ENCODE measurements around the gene GPR31. TPM values are rescaled to one million over a fixed set of nuclear protein-coding genes. Genes with fewer than 3 reads are reported as not detected.
"Not testable (repeated sequence)": the region's sequence is repeated elsewhere in the genome, so short reads cannot be mapped to it uniquely, and the experiment has no call there.

The GPR31 gene
- not detected in 2 replicates for total RNA-seq
- long read RNA-seq: 0 reads

- no peak within 1 kb of the TSS for H3K4me3 Mint-ChIP-seq (ENCODE audit: unreplicated experiment)
- no peak within 1 kb of the TSS for H3K27ac Mint-ChIP-seq (ENCODE audit: unreplicated experiment)
- H3K9me3 Mint-ChIP-seq (ENCODE audit: unreplicated experiment): no peaks in the 10 kb centered on the region
- DNase-seq (ENCODE audit: extremely low spot score, unreplicated experiment): no peak
- no peak for TF ChIP-seq CTCF (IDR thresholded peaks at IDR 0.05)
- H3K27me3 Mint-ChIP-seq (ENCODE audit: unreplicated experiment): peaks cover 4% of the 10 kb centered on the region
- no peaks in the 10 kb centered on the region for H3K36me3 Mint-ChIP-seq (ENCODE audit: unreplicated experiment)
- no peaks in the 10 kb centered on the region for H3K4me1 Mint-ChIP-seq (ENCODE audit: unreplicated experiment)
These were observed at the start of gene GPR31 for GRCh38 chr6:167157863-167158262. TSS of gene GPR31 (minus strand) at chr6:167157980. CDS start at chr6:167157831, 149 bp downstream.

- H3K4me1 Mint-ChIP-seq (ENCODE audit: unreplicated experiment): no peaks in the 10 kb centered on the region
- H3K4me3 Mint-ChIP-seq (ENCODE audit: unreplicated experiment): no peak overlapping the region
- DNase-seq (ENCODE audit: extremely low spot score, unreplicated experiment): no peak
- H3K27me3 Mint-ChIP-seq (ENCODE audit: unreplicated experiment): peaks cover 19% of the 10 kb centered on the region
- H3K36me3 Mint-ChIP-seq (ENCODE audit: unreplicated experiment): no peaks in the 10 kb centered on the region
- H3K27ac Mint-ChIP-seq (ENCODE audit: unreplicated experiment): no peak overlapping the region
- H3K9me3 Mint-ChIP-seq (ENCODE audit: unreplicated experiment): no peaks in the 10 kb centered on the region
- no peak for TF ChIP-seq CTCF (IDR thresholded peaks at IDR 0.05)
These were observed 49.7 kb upstream of the GPR31 start for GRCh38 chr6:167207527-167207926.

GRCh38 chr6:167205316-167205715, 47.5 kb upstream of the GPR31 start:
- H3K36me3 Mint-ChIP-seq (ENCODE audit: unreplicated experiment): not testable (repeated sequence)

GRCh38 chr6:167204059-167204348, 46.2 kb upstream of the GPR31 start:
- H3K36me3 Mint-ChIP-seq (ENCODE audit: unreplicated experiment); DNase-seq (ENCODE audit: extremely low spot score, unreplicated experiment); H3K9me3 Mint-ChIP-seq (ENCODE audit: unreplicated experiment); H3K4me3 Mint-ChIP-seq (ENCODE audit: unreplicated experiment); H3K27ac Mint-ChIP-seq (ENCODE audit: unreplicated experiment); H3K27me3 Mint-ChIP-seq (ENCODE audit: unreplicated experiment); H3K4me1 Mint-ChIP-seq (ENCODE audit: unreplicated experiment): not testable (repeated sequence)

More at GRCh38 chr6:167205316-167205715, 47.5 kb upstream of the GPR31 start:
- not testable (repeated sequence) for DNase-seq (ENCODE audit: extremely low spot score, unreplicated experiment); H3K4me3 Mint-ChIP-seq (ENCODE audit: unreplicated experiment); H3K4me1 Mint-ChIP-seq (ENCODE audit: unreplicated experiment); H3K9me3 Mint-ChIP-seq (ENCODE audit: unreplicated experiment); H3K27ac Mint-ChIP-seq (ENCODE audit: unreplicated experiment)
- H3K27me3 Mint-ChIP-seq (ENCODE audit: unreplicated experiment): peaks cover 13% of the 10 kb centered on the region

GRCh38 chr6:167203261-167204058, 45.7 kb upstream of the GPR31 start:
- not testable (repeated sequence) for H3K27ac Mint-ChIP-seq (ENCODE audit: unreplicated experiment); H3K4me3 Mint-ChIP-seq (ENCODE audit: unreplicated experiment); H3K36me3 Mint-ChIP-seq (ENCODE audit: unreplicated experiment); H3K27me3 Mint-ChIP-seq (ENCODE audit: unreplicated experiment); H3K9me3 Mint-ChIP-seq (ENCODE audit: unreplicated experiment); DNase-seq (ENCODE audit: extremely low spot score, unreplicated experiment); H3K4me1 Mint-ChIP-seq (ENCODE audit: unreplicated experiment)

GRCh38 chr6:167202613-167203012, 44.8 kb upstream of the GPR31 start:
- not testable (repeated sequence) for H3K4me1 Mint-ChIP-seq (ENCODE audit: unreplicated experiment); H3K36me3 Mint-ChIP-seq (ENCODE audit: unreplicated experiment); H3K27ac Mint-ChIP-seq (ENCODE audit: unreplicated experiment); DNase-seq (ENCODE audit: extremely low spot score, unreplicated experiment); H3K9me3 Mint-ChIP-seq (ENCODE audit: unreplicated experiment); H3K4me3 Mint-ChIP-seq (ENCODE audit: unreplicated experiment)
- H3K27me3 Mint-ChIP-seq (ENCODE audit: unreplicated experiment): peaks cover 13% of the 10 kb centered on the region

- Mint-ChIP-seq H3K4me1 (ENCODE audit: unreplicated experiment) (no peaks in the 10 kb centered on the region), H3K9me3 (ENCODE audit: unreplicated experiment) (no peaks in the 10 kb centered on the region), H3K4me3 (ENCODE audit: unreplicated experiment) (no peak overlapping the region), H3K27me3 (ENCODE audit: unreplicated experiment) (peaks cover 24% of the 10 kb centered on the region), H3K27ac (ENCODE audit: unreplicated experiment) (no peak overlapping the region), H3K36me3 (ENCODE audit: unreplicated experiment) (no peaks in the 10 kb centered on the region)
- no peak for TF ChIP-seq CTCF (IDR thresholded peaks at IDR 0.05)
- DNase-seq (ENCODE audit: extremely low spot score, unreplicated experiment): no peak
These were observed 43.0 kb upstream of the GPR31 start for GRCh38 chr6:167200806-167201205.

- H3K4me3 Mint-ChIP-seq (ENCODE audit: unreplicated experiment); H3K27ac Mint-ChIP-seq (ENCODE audit: unreplicated experiment); H3K9me3 Mint-ChIP-seq (ENCODE audit: unreplicated experiment); H3K4me1 Mint-ChIP-seq (ENCODE audit: unreplicated experiment); DNase-seq (ENCODE audit: extremely low spot score, unreplicated experiment); H3K36me3 Mint-ChIP-seq (ENCODE audit: unreplicated experiment): not testable (repeated sequence)
- peaks cover 30% of the 10 kb centered on the region for H3K27me3 Mint-ChIP-seq (ENCODE audit: unreplicated experiment)
These were observed 38.3 kb upstream of the GPR31 start for GRCh38 chr6:167195941-167196610.

- H3K27ac Mint-ChIP-seq (ENCODE audit: unreplicated experiment); H3K4me1 Mint-ChIP-seq (ENCODE audit: unreplicated experiment); DNase-seq (ENCODE audit: extremely low spot score, unreplicated experiment); H3K36me3 Mint-ChIP-seq (ENCODE audit: unreplicated experiment); H3K9me3 Mint-ChIP-seq (ENCODE audit: unreplicated experiment); H3K4me3 Mint-ChIP-seq (ENCODE audit: unreplicated experiment): not testable (repeated sequence)
- H3K27me3 Mint-ChIP-seq (ENCODE audit: unreplicated experiment): peaks cover 26% of the 10 kb centered on the region
These were observed 35.8 kb upstream of the GPR31 start for GRCh38 chr6:167193515-167194125.
